Hematopoietic multipotent progenitor cell (in vitro differentiated cells): ENCODE results near the gene C19orf73. TPM values are rescaled to one million over a fixed set of nuclear protein-coding genes. Genes with fewer than 3 reads are reported as not detected.
A peak's percentile ranks its signal among the peaks of the same experiment; 100 is the strongest.

Source experiments
- DNase-seq, 3 donors: peaks; one replicate each; pipeline ENCODE4 v3.0.0-alpha.2; 2011 to 2015; ENCODE audit warnings: low read depth in 2 of 3, low spot score in 2 of 3
- small RNA-seq: library from RNA; depleted of rRNA; stranded (forward); fragments of <200 nt; gene quantifications from one replicate; pipeline ENCODE3, GENCODE V24; 2012
- total RNA-seq: library from RNA; depleted of rRNA; stranded (reverse); fragments of >200 nt; gene quantifications from one replicate; pipeline ENCODE4 v1.2.3, GENCODE V29; 2012

The C19orf73 gene
- total RNA-seq, 1 donor, result 7.0 TPM

GRCh38 chr19:49071860-49072547 lies 46.9 kb downstream of the C19orf73 start:
- peak in 1 of 3 donors; percentile 25 for DNase-seq

GRCh38 chr19:49070416-49070815 lies 48.5 kb downstream of the C19orf73 start:
- DNase-seq, result no peak

DNA sequence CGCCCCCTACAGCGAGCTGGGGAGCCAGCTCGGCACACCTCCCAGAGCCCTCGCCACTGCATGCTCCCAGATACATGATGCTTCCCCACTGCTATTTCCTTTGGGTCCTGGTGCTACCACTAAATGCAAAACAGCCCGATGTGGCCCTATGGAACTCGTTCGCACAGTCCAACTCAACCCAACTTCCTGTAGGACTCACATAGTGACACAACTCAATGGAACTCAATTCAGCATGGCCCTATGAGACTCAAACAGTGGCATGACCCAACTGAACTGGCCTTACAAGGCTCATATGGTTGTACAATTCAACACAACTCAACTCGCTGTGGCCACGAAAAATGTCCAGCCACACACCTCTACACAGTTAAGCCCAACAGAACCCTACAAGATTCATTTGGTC lies 49.9 kb downstream of the C19orf73 start:
- DNase-seq, result no peak

Small RNA genes lying within 50 kb of the gene (small RNA-seq; reads per million reads assigned to genes)
- not detected for gene RN7SL708P

Other genes starting within 250 kb of the C19orf73 start
- 156 TPM for gene PPP1R15A, start 246.7 kb downstream of the C19orf73 start, total RNA-seq
- under 0.01 TPM for gene TULP2, start 220.4 kb downstream of the C19orf73 start, total RNA-seq
- gene NUCB1, start 218.8 kb downstream of the C19orf73 start, total RNA-seq, result 235 TPM
- under 0.01 TPM for gene DHDH, start 185.4 kb downstream of the C19orf73 start, total RNA-seq
- 38.0 TPM for gene BAX, start 164.3 kb downstream of the C19orf73 start, total RNA-seq
- 1,014 TPM for gene FTL, start 153.8 kb downstream of the C19orf73 start, total RNA-seq
- gene GYS1, start 125.8 kb downstream of the C19orf73 start, total RNA-seq, result 42.8 TPM
- 318 TPM for gene RUVBL2, start 125.3 kb downstream of the C19orf73 start, total RNA-seq
- not detected for gene LHB, start 102.1 kb downstream of the C19orf73 start, total RNA-seq
- gene CGB3, start 94.8 kb downstream of the C19orf73 start, total RNA-seq, result not detected
- not detected for gene CGB2, start 87.3 kb downstream of the C19orf73 start, total RNA-seq
- gene CGB1, start 82.2 kb downstream of the C19orf73 start, total RNA-seq, result not detected
- not detected for gene CGB5, start 75.3 kb downstream of the C19orf73 start, total RNA-seq
- gene CGB8, start 70.0 kb downstream of the C19orf73 start, total RNA-seq, result not detected
- gene CGB7, start 61.4 kb downstream of the C19orf73 start, total RNA-seq, result not detected
- not detected for gene NTF4, start 54.3 kb downstream of the C19orf73 start, total RNA-seq
- gene KCNA7, start 46.4 kb downstream of the C19orf73 start, total RNA-seq, result not detected
- gene SNRNP70, start 33.7 kb downstream of the C19orf73 start, total RNA-seq, result 243 TPM
- gene LIN7B, start 4.8 kb downstream of the C19orf73 start, total RNA-seq, result 2.7 TPM
- 3.5 TPM for gene PPFIA3, start 401 bp upstream of the C19orf73 start, total RNA-seq
- gene HRC, start 36.3 kb upstream of the C19orf73 start, total RNA-seq, result not detected
- gene TRPM4, start 38.6 kb upstream of the C19orf73 start, total RNA-seq, result 2.2 TPM
- gene SLC6A16, start 206.0 kb upstream of the C19orf73 start, total RNA-seq, result 0.54 TPM
- 255 TPM for gene CD37, start 216.3 kb upstream of the C19orf73 start, total RNA-seq
- 0.27 TPM for gene TEAD2, start 243.3 kb upstream of the C19orf73 start, total RNA-seq
- gene DKKL1, start 244.7 kb upstream of the C19orf73 start, total RNA-seq, result not detected